Measurements from ENCODE around the gene CLCN6.

The CLCN6 gene

GRCh38 chr1:11831945-11832725 lies 26.1 kb downstream of the CLCN6 start:
- DNase-seq (ENCODE audit: low read depth): no peak

- no peak for DNase-seq (ENCODE audit: low read depth)
These were observed 27.5 kb downstream of the CLCN6 start for GRCh38 chr1:11833497-11833896.

GRCh38 chr1:11833900-11834299 lies 27.9 kb downstream of the CLCN6 start:
- DNase-seq (ENCODE audit: low read depth): no peak

GRCh38 chr1:11835441-11836225 lies 29.6 kb downstream of the CLCN6 start:
- DNase-seq (ENCODE audit: low read depth): no peak

GRCh38 chr1:11836955-11837766 lies 31.2 kb downstream of the CLCN6 start:
- DNase-seq (ENCODE audit: low read depth): no peak

GRCh38 chr1:11837767-11838348 lies 31.9 kb downstream of the CLCN6 start:
- no peak for DNase-seq (ENCODE audit: low read depth)

- peak; percentile 59 for DNase-seq (ENCODE audit: low read depth)
These were observed 32.6 kb downstream of the CLCN6 start for GRCh38 chr1:11838349-11839272.

GRCh38 chr1:11839727-11840705 lies 34.0 kb downstream of the CLCN6 start:
- DNase-seq (ENCODE audit: low read depth): no peak

- no peak for DNase-seq (ENCODE audit: low read depth)
These were observed 35.5 kb downstream of the CLCN6 start for GRCh38 chr1:11841245-11842153.

GRCh38 chr1:11842154-11843041 lies 36.4 kb downstream of the CLCN6 start:
- DNase-seq (ENCODE audit: low read depth): no peak

- DNase-seq (ENCODE audit: low read depth): no peak
These were observed 39.8 kb downstream of the CLCN6 start for GRCh38 chr1:11845641-11846335.

- no peak for DNase-seq (ENCODE audit: low read depth)
These were observed 41.8 kb downstream of the CLCN6 start, which contains the start of gene NPPA for GRCh38 chr1:11847667-11848372. Gene NPPA (minus strand): TSS chr1:11847783. CDS start chr1:11847684, 99 bp downstream.

GRCh38 chr1:11848373-11848700 lies 42.3 kb downstream of the CLCN6 start:
- no peak for DNase-seq (ENCODE audit: low read depth)

GRCh38 chr1:11850156-11850555 lies 44.2 kb downstream of the CLCN6 start:
- DNase-seq (ENCODE audit: low read depth): no peak

GRCh38 chr1:11851180-11851579 lies 45.2 kb downstream of the CLCN6 start:
- DNase-seq (ENCODE audit: low read depth): no peak

GRCh38 chr1:11854519-11854918 lies 48.5 kb downstream of the CLCN6 start:
- DNase-seq (ENCODE audit: low read depth): no peak
